OCI-LY3 (cell line): Measurements from ENCODE around the gene SIGLEC7.

ENCODE experiments used
- H2AFZ ChIP-seq: fragments of 200-600, 300-600 bp; shearing (Covaris generic); 2 replicates; pipeline ENCODE4 v1.6.0; 2014; ENCODE audit warnings: antibody characterized with exemption, low read depth, low read length
- H3K27ac ChIP-seq: fragments of 200-600, 300-600 bp; sonication (generic); 2 replicates; pipeline ENCODE4 v1.5.1; 2014; ENCODE audit warnings: mild to moderate bottlenecking, low read length, moderate library complexity, mixed read lengths
- H3K27me3 ChIP-seq: fragments of 200-600, 300-600 bp; sonication (generic); 2 replicates; pipeline ENCODE4 v1.6.1; 2014; ENCODE audit warnings: low read depth, low read length, mixed read lengths
- H3K36me3 ChIP-seq: fragments of 200-600, 300-600 bp; sonication (generic); replicated peaks from 2 replicates; pipeline ENCODE3; 2014; ENCODE audit warnings: low read depth, low read length, mixed read lengths
- H3K4me1 ChIP-seq: fragments of 300-600, 200-600 bp; sonication (generic); 2 replicates; pipeline ENCODE4 v1.6.1; 2014; ENCODE audit warnings: low read length, mixed read lengths
- H3K4me2 ChIP-seq: fragments of 200-600, 300-600 bp; sonication (generic); 2 replicates; pipeline ENCODE4 v1.6.1; 2014; ENCODE audit warnings: low read length, mixed read lengths
- H3K4me3 ChIP-seq: fragments of 300-600, 200-600 bp; sonication (generic); 2 replicates; pipeline ENCODE4 v1.5.1; 2014; ENCODE audit warnings: antibody characterized with exemption, mild to moderate bottlenecking, low read length, moderate library complexity
- H3K79me2 ChIP-seq: fragments of 300-600, 200-600 bp; shearing (Covaris generic); 2 replicates; pipeline ENCODE4 v1.6.1; 2014; ENCODE audit warnings: mild to moderate bottlenecking, low read length, mixed read lengths
- H3K9ac ChIP-seq: fragments of 300-600, 200-600 bp; shearing (Covaris generic); 2 replicates; pipeline ENCODE4 v1.6.0; 2014; ENCODE audit warnings: mild to moderate bottlenecking, low read length, moderate library complexity
- H3K9me3 ChIP-seq: fragments of 200-600, 300-600 bp; shearing (Covaris generic); 2 replicates; pipeline ENCODE4 v1.6.1; 2014; ENCODE audit warnings: low read length, mixed read lengths; ENCODE audit not compliant: insufficient read depth
- H4K20me1 ChIP-seq: fragments of 200-600, 300-600 bp; sonication (generic); 2 replicates; pipeline ENCODE4 v1.6.1; 2016; ENCODE audit warnings: low read length, mixed read lengths; ENCODE audit not compliant: insufficient read depth
- CTCF ChIP-seq: fragments of 200-600, 300-600 bp; sonication (generic); IDR thresholded peaks from 2 replicates; pipeline ENCODE4 v1.5.1; 2014; ENCODE audit warnings: antibody characterized with exemption, low read length, low read depth
- EZH2phosphoT487 ChIP-seq: fragments of 200-600 bp; shearing (Covaris generic); IDR thresholded peaks from 2 replicates; pipeline ENCODE4 v1.6.1; 2018; ENCODE audit warnings: antibody characterized with exemption, mixed run types, low read depth

SIGLEC7 gene

DNA sequence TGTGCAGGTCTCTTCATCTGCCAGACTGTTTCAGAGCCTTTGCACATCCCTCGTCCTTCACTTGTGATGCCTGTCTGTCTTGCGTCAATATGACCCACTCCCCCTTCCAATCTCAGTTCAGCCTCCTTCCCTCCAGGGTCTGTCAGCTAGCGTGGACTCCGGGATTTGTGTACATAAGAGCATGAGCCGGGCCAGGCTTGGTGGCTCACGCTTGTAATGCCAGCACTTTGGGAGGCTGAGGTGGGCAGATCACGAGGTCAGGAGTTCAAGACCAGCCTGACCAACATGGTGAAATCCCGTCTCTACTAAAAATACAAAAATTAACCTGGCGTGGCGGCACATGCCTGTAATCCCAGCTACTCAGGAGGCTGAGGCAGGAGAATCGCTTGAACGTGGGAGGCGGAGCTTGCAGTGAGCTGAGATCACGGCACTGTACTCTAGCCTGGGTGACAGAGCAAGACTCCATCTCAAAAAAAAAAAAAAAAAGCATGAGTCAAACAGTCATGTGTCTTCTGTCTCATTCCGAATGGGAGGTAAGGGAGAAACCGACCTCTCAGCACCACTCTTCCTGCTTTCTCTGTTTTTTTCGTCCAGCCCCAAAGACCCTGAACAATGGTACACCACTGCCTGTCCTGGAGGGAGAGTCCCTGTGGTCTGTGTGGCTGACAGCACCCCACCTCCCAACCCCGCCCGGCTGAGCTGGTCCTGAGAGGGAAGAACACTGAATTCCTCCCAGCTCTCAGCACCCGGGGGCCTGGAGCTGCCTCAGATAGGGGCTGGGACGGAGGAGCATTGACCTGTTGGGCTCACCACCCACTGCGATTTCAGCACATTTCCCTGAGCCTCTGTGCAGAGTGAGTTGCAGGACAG lies 19.8 kb upstream of the SIGLEC7 start:
- no peak overlapping the region for H3K4me2 ChIP-seq
- H3K4me1 ChIP-seq: no peaks in the 10 kb centered on the region
- H3K4me3 ChIP-seq: no peak overlapping the region
- H3K27me3 ChIP-seq: peaks cover 11% of the 10 kb centered on the region; the same call in 1 of the 2 replicates
- H2AFZ ChIP-seq: no peak overlapping the region
- no peaks in the 10 kb centered on the region for H3K36me3 ChIP-seq
- no peaks in the 10 kb centered on the region for H4K20me1 ChIP-seq
- no peaks in the 10 kb centered on the region for H3K9me3 ChIP-seq
- no peaks in the 10 kb centered on the region for H3K79me2 ChIP-seq
- H3K9ac ChIP-seq: no peak overlapping the region
- H3K27ac ChIP-seq: no peak overlapping the region
- TF ChIP-seq CTCF: no peak
- no peak for TF ChIP-seq EZH2phosphoT487

- Histone ChIP-seq H3K4me1 (peaks cover 5% of the 10 kb centered on the region), H4K20me1 (no peaks in the 10 kb centered on the region), H3K27ac (no peak overlapping the region), H3K9me3 (no peaks in the 10 kb centered on the region), H3K36me3 (no peaks in the 10 kb centered on the region), H3K9ac (no peak overlapping the region), H3K4me3 (no peak overlapping the region), H2AFZ (no peak overlapping the region), H3K27me3 (peaks cover 7% of the 10 kb centered on the region; the same call in 1 of the 2 replicates), H3K79me2 (no peaks in the 10 kb centered on the region), H3K4me2 (no peak overlapping the region)
- TF ChIP-seq CTCF (no peak), EZH2phosphoT487 (no peak)
Observed at GRCh38 chr19:51123381-51123800, 18.7 kb upstream of the SIGLEC7 start.

- Histone ChIP-seq H4K20me1 (no peaks in the 10 kb centered on the region), H3K27me3 (peaks cover 8% of the 10 kb centered on the region), H3K79me2 (no peaks in the 10 kb centered on the region), H2AFZ (no peak overlapping the region), H3K9me3 (no peaks in the 10 kb centered on the region), H3K36me3 (no peaks in the 10 kb centered on the region), H3K4me1 (peaks cover 5% of the 10 kb centered on the region), H3K4me2 (no peak overlapping the region), H3K27ac (no peak overlapping the region), H3K9ac (no peak overlapping the region), H3K4me3 (no peak overlapping the region)
- TF ChIP-seq CTCF (no peak), EZH2phosphoT487 (no peak)
Observed at GRCh38 chr19:51123802-51124201, 18.3 kb upstream of the SIGLEC7 start.

GRCh38 chr19:51124216-51124615 lies 17.9 kb upstream of the SIGLEC7 start:
- no peak overlapping the region for H3K4me2 ChIP-seq
- no peaks in the 10 kb centered on the region for H3K9me3 ChIP-seq
- H2AFZ ChIP-seq: no peak overlapping the region
- H3K4me1 ChIP-seq: peaks cover 5% of the 10 kb centered on the region
- no peaks in the 10 kb centered on the region for H3K79me2 ChIP-seq
- no peak overlapping the region for H3K27ac ChIP-seq
- no peak overlapping the region for H3K9ac ChIP-seq
- no peak for TF ChIP-seq CTCF
- TF ChIP-seq EZH2phosphoT487: no peak
- H3K4me3 ChIP-seq: no peak overlapping the region
- H3K36me3 ChIP-seq: no peaks in the 10 kb centered on the region
- H4K20me1 ChIP-seq: no peaks in the 10 kb centered on the region
- peaks cover 9% of the 10 kb centered on the region for H3K27me3 ChIP-seq
